GM19043 (cell line): ENCODE measurements around the gene ADK.
"Not testable (repeated sequence)": the region's sequence is repeated elsewhere in the genome, so short reads cannot be mapped to it uniquely, and the experiment has no call there.

Source experiments
- ATAC-seq: cut with Tn5 transposase; IDR thresholded peaks from one replicate; pipeline ENCODE4 v1.9.1; 2021; ENCODE audit warnings: low read depth; ENCODE audit not compliant: unreplicated experiment

ADK gene

GRCh38 chr10:74523199-74523598 is 372.2 kb downstream of the ADK start:
- no peak for ATAC-seq

GRCh38 chr10:74525885-74526284 is 374.9 kb downstream of the ADK start:
- no peak for ATAC-seq

- ATAC-seq: not testable (repeated sequence)
Measured at GRCh38 chr10:74527611-74528010, 376.6 kb downstream of the ADK start.

- ATAC-seq: no peak
Measured at GRCh38 chr10:74529205-74529604, 378.2 kb downstream of the ADK start.

GRCh38 chr10:74530981-74531380 is 380.0 kb downstream of the ADK start:
- ATAC-seq: no peak

- ATAC-seq: no peak
Measured at GRCh38 chr10:74539317-74539716, 388.3 kb downstream of the ADK start.

GRCh38 chr10:74541375-74541774 is 390.4 kb downstream of the ADK start:
- no peak for ATAC-seq

GRCh38 chr10:74542077-74542476 is 391.1 kb downstream of the ADK start:
- no peak for ATAC-seq

GRCh38 chr10:74543276-74543675 is 392.3 kb downstream of the ADK start:
- ATAC-seq: no peak

- ATAC-seq: no peak
Measured at GRCh38 chr10:74544106-74544505, 393.1 kb downstream of the ADK start.

GRCh38 chr10:74548676-74549075 is 397.7 kb downstream of the ADK start:
- no peak for ATAC-seq

GRCh38 chr10:74556072-74556705 is 405.2 kb downstream of the ADK start:
- no peak for ATAC-seq

- no peak for ATAC-seq
Measured at GRCh38 chr10:74557098-74557497, 406.1 kb downstream of the ADK start.

GRCh38 chr10:74558403-74558802 is 407.4 kb downstream of the ADK start:
- ATAC-seq: no peak

- ATAC-seq: no peak
Measured at GRCh38 chr10:74558897-74559296, 407.9 kb downstream of the ADK start.

- ATAC-seq: not testable (repeated sequence)
Measured at GRCh38 chr10:74568896-74569295, 417.9 kb downstream of the ADK start.

- not testable (repeated sequence) for ATAC-seq
Measured at GRCh38 chr10:74573497-74573896, 422.5 kb downstream of the ADK start.

- no peak for ATAC-seq
Measured at GRCh38 chr10:74575191-74575720, 424.2 kb downstream of the ADK start.

GRCh38 chr10:74575912-74576311 is 424.9 kb downstream of the ADK start:
- ATAC-seq: no peak

- ATAC-seq: no peak
Measured at GRCh38 chr10:74576586-74576985, 425.6 kb downstream of the ADK start.

GRCh38 chr10:74580438-74580837 is 429.4 kb downstream of the ADK start:
- not testable (repeated sequence) for ATAC-seq

- ATAC-seq: no peak
Measured at GRCh38 chr10:74582566-74582965, 431.5 kb downstream of the ADK start.
